ENCODE results near the gene ARMC10. TPM values are rescaled to one million over a fixed set of nuclear protein-coding genes. Genes with fewer than 3 reads are reported as not detected.

Gene ARMC10
- polyA plus RNA-seq, 4 donors = 8.9 to 33.5 (median 17.4) TPM

DNA sequence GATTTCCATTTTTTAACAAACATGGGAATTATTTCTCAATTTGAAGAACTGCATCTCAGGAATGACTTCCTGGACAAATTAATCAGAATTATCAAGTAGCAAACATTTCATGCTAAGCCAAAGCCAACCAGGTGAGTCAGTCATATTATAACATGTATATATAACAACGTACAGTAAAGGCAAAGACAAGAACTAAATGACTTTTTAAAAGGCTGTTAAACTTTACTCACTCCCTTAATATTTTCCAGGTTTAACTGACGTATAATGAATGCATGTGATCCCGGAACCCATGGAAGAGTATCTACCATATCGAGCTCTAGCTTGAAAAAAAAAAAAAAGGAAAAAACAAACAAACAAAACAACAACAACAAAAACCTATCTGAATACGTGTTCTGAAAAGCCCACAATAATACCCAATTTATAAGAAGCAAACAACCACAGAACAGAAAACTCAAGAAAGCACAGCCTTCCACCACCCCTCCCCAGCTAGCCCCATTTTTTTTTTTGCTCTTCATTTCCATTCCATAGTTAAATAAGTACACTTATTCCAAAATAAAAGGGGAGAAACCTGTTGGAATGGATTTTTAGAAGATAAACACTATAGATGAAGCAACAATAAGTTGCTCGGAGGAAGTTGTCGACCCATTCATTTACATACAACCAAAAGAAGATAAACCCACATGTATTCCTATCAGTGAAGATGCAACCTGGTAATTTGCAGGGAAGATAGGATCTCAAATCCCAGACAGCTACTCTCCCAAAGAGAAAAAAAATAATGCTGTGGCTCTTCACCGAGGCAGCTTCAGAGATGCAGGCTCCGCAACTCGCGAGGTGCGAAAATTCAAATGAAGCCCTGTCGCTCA, 73.4 kb downstream of the ARMC10 start:
- H3K4me3 ChIP-seq (ENCODE audit: low read depth in 1 of 3, low read length in 3 of 3) = peak overlapping the region; percentile 53 to 63 (median 58)
- peaks cover 0 to 24% (median 0%) of the 10 kb centered on the region in 3 donors for H3K4me1 ChIP-seq (ENCODE audit: control insufficient read depth in 3 of 3, insufficient read depth in 2 of 3, low read depth in 1 of 3, low read length in 2 of 3)
- peak overlapping the region; percentile 96 to 100 (median 97) for H3K27ac ChIP-seq (ENCODE audit: low read depth in 1 of 3, low read length in 2 of 3)
- no peaks in the 10 kb centered on the region for H3K9me3 ChIP-seq (ENCODE audit: control insufficient read depth in 2 of 2, insufficient read depth in 1 of 2, low read depth in 1 of 2, low read length in 1 of 2)
- no peaks in the 10 kb centered on the region for H3K27me3 ChIP-seq (ENCODE audit: control insufficient read depth in 3 of 3, insufficient read depth in 3 of 3, low read length in 3 of 3)
- peak; percentile 50 to 69 for DNase-seq
- no peaks in the 10 kb centered on the region for H3K36me3 ChIP-seq (ENCODE audit: control insufficient read depth in 3 of 3, insufficient read depth in 2 of 3, low read depth in 1 of 3, low read length in 3 of 3)
- 1 to 3% (median 1%) methylated on average over 13 of the region's 13 CpGs for WGBS, 3 donors
- no peak for FAIRE-seq

Other genes starting within 250 kb of the ARMC10 start
- gene LRRC17, start 162.1 kb upstream of the ARMC10 start, polyA plus RNA-seq = 10 to 100 TPM in 1 of 4 donors, under 1 TPM in 2, not detected in 1; 0.27 to 19.9 (median 0.61) TPM
- gene FBXL13, start 344 bp upstream of the ARMC10 start, polyA plus RNA-seq = under 1 TPM in 2 of 4 donors, not detected in 2; 0.10 to 0.38 TPM
- gene NAPEPLD, start 74.0 kb downstream of the ARMC10 start, polyA plus RNA-seq = 10 to 100 TPM in 3 of 4 donors, 1 to 10 TPM in 1; 8.9 to 62.0 (median 18.1) TPM
- 10 to 100 TPM; 53.8 to 89.2 (median 60.9) TPM for gene PMPCB, start 222.3 kb downstream of the ARMC10 start, polyA plus RNA-seq